ENCODE data around the gene PTGIR.

Gene PTGIR

DNA sequence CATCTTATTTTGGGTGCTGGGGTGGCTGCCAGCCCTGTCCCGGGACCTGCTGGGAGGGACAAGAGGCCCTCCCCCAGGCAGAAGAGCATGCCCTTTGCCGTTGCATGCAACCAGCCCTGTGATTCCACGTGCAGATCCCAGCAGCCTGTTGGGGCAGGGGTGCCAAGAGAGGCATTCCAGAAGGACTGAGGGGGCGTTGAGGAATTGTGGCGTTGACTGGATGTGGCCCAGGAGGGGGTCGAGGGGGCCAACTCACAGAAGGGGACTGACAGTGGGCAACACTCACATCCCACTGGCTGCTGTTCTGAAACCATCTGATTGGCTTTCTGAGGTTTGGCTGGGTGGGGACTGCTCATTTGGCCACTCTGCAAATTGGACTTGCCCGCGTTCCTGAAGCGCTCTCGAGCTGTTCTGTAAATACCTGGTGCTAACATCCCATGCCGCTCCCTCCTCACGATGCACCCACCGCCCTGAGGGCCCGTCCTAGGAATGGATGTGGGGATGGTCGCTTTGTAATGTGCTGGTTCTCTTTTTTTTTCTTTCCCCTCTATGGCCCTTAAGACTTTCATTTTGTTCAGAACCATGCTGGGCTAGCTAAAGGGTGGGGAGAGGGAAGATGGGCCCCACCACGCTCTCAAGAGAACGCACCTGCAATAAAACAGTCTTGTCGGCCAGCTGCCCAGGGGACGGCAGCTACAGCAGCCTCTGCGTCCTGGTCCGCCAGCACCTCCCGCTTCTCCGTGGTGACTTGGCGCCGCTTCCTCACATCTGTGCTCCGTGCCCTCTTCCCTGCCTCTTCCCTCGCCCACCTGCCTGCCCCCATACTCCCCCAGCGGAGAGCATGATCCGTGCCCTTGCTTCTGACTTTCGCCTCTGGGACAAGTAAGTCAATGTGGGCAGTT is 15.1 kb downstream of the PTGIR start:
- H3K4me3 ChIP-seq (replicated peaks in 1 of 2; ENCODE audit: low read depth in 2 of 2, low read length in 2 of 2): no peak overlapping the region
- TF ChIP-seq, protein P1, sequence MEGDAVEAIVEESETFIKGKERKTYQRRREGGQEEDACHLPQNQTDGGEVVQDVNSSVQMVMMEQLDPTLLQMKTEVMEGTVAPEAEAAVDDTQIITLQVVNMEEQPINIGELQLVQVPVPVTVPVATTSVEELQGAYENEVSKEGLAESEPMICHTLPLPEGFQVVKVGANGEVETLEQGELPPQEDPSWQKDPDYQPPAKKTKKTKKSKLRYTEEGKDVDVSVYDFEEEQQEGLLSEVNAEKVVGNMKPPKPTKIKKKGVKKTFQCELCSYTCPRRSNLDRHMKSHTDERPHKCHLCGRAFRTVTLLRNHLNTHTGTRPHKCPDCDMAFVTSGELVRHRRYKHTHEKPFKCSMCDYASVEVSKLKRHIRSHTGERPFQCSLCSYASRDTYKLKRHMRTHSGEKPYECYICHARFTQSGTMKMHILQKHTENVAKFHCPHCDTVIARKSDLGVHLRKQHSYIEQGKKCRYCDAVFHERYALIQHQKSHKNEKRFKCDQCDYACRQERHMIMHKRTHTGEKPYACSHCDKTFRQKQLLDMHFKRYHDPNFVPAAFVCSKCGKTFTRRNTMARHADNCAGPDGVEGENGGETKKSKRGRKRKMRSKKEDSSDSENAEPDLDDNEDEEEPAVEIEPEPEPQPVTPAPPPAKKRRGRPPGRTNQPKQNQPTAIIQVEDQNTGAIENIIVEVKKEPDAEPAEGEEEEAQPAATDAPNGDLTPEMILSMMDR (IDR thresholded peaks at IDR 0.05; ENCODE audit: low read depth, low read length): no peak
- DNase-seq (ENCODE audit: low read depth in 2 of 2): no peak

DNA sequence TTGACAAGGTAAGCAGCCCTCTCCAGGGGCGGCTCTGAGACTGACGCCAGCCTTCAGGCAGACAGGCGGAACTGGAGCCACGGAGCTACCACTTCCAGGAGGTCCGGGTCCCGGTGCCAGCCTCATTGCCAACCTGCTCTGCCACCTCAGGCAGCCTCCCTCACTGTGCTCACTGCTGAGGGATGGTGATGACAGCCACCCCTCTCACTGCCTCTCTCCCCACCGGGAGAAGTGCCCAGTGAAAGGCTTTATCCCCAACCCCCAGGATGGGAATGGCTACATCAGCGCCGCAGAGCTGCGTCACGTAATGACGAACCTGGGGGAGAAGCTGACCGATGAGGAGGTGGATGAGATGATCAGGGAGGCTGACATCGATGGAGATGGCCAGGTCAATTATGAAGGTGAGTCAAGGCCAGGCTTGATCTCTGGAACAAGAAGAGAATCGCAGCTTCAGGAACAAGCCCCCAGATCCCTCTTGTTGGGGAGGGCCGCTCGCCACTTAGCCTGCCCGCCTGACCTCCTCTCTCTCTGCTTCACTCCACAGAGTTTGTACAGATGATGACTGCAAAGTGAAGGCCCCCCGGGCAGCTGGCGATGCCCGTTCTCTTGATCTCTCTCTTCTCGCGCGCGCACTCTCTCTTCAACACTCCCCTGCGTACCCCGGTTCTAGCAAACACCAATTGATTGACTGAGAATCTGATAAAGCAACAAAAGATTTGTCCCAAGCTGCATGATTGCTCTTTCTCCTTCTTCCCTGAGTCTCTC is 16.1 kb downstream of the PTGIR start:
- H3K4me3 ChIP-seq (replicated peaks in 1 of 2; ENCODE audit: low read depth in 2 of 2, low read length in 2 of 2): no peak overlapping the region
- DNase-seq (ENCODE audit: low read depth in 2 of 2): no peak

DNA sequence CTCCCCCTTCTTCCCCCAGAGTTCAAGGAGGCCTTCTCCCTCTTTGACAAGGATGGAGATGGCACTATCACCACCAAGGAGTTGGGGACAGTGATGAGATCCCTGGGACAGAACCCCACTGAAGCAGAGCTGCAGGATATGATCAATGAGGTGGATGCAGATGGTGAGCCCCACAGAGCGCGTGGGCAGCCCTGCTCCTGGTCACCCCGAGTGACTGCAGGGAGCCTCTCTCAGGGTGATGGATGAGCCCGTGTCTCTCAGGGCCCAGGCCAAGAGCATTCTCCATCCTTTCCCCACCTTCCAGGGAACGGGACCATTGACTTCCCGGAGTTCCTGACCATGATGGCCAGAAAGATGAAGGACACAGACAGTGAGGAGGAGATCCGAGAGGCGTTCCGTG is 16.7 kb downstream of the PTGIR start:
- H3K4me3 ChIP-seq (replicated peaks in 1 of 2; ENCODE audit: low read depth in 2 of 2, low read length in 2 of 2): no peak overlapping the region
- TF ChIP-seq, protein P1 (IDR thresholded peaks at IDR 0.05; ENCODE audit: low read depth, low read length): no peak

More for the DNA sequence above, 16.1 kb downstream of the PTGIR start:
- TF ChIP-seq, protein P1 (IDR thresholded peaks at IDR 0.05; ENCODE audit: low read depth, low read length): no peak

DNA sequence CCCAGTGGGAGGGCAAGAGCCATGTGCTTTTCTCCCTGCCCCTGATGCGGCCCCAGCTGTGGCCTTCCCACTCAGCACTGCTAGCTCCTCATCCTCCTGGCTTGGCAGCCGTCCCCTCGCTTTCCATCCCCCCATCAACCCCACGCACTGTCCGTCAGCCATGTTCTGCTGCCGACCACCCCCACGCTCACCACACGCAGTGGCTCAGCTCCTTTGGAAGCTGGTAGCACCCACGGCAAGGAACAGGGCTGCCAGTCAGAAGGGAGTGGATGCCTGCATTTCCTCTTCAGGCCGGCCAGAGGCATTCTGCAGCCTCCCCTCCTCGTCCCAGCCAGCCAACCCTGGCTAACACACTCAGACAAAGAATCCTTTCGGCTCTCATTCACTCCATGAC is 17.4 kb downstream of the PTGIR start:
- H3K4me3 ChIP-seq (replicated peaks in 1 of 2; ENCODE audit: low read depth in 2 of 2, low read length in 2 of 2): no peak overlapping the region
- no peak for DNase-seq (ENCODE audit: low read depth in 2 of 2)
- TF ChIP-seq, protein P1 (IDR thresholded peaks at IDR 0.05; ENCODE audit: low read depth, low read length): no peak

More for the DNA sequence above, 16.7 kb downstream of the PTGIR start:
- no peak for DNase-seq (ENCODE audit: low read depth in 2 of 2)

DNA sequence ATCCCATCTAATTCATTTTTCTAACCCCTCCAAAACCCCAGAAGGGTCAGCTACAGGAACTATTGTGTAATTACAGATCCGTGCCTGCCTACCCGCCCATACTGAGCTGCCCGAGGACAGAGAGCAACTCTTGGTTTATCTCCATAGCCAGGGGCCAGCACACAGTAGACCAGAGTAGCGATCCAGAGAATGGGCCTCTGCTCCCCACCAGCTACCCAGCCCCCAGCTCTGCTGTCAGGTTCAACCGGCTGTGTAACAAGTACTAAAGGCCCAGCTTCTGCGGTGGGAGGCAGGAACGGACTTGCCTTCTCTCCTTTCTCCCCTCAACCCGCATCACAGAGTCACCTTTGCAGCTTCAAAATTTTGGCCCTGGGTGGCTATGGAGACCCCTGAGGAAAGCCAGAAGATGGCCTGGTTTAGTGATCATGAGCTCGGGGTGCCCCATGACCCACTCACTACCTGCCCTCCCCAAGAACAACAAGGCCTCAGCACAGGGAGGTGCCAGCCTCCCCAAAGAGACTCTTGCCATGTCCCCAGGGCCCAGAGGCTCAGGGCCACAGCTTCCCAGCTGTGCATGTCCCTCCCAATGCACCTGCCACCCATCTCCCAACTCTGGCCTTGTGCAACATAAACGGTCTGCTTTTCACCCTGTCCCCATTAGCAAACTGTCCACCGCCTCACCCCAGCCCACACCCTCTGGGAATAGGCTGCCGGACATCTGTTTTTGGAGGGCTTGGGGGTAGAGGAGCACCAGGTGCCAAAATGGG is 18.0 kb downstream of the PTGIR start:
- DNase-seq (ENCODE audit: low read depth in 2 of 2): no peak
- TF ChIP-seq, protein P1 (IDR thresholded peaks at IDR 0.05; ENCODE audit: low read depth, low read length): no peak
- no peak overlapping the region for H3K4me3 ChIP-seq (replicated peaks in 1 of 2; ENCODE audit: low read depth in 2 of 2, low read length in 2 of 2)

DNA sequence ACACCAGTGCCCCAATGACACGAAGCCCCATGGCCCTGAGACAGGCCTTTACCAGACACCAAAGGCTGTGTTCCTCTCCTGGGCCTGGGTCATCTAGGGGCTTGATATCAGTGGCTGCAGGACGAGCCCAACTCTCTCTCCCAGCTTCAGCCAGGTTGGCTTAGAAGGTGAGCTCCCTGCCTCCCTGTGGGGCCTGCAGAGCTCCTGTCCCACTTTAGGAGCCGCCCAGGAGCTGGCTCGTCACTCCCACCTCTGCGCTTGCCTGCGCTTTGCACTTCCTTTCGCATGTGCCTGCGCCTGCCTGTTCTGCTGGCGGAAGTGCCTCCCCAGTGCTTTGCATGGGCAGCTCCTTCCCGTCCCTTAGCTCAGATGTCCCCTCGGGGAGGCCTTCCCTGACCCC is 18.9 kb downstream of the PTGIR start:
- no peak for DNase-seq (ENCODE audit: low read depth in 2 of 2)
- TF ChIP-seq, protein P1 (IDR thresholded peaks at IDR 0.05; ENCODE audit: low read depth, low read length): no peak
- no peak overlapping the region for H3K4me3 ChIP-seq (replicated peaks in 1 of 2; ENCODE audit: low read depth in 2 of 2, low read length in 2 of 2)
